Activated naive CD4-positive, alpha-beta T cell treated with anti-CD3 and anti-CD28 coated beads, Interleukin-2, amount 50 U/mL, for 72 hours (primary cell): ENCODE results near the gene SRR. TPM values are rescaled to one million over a fixed set of nuclear protein-coding genes. Genes with fewer than 3 reads are reported as not detected.
A peak's percentile ranks its signal among the peaks of the same experiment; 100 is the strongest.

Experiments
- ATAC-seq, 2 donors: fragments of 150-1000 bp; cut with Tn5 transposase; 2 replicates each; pipeline ENCODE4 v1.10.0; 2021; ENCODE audit warnings: mild to moderate bottlenecking in 2 of 2, moderate library complexity in 2 of 2
- DNase-seq, 2 donors: peaks; one replicate each; pipeline ENCODE4 v3.0.0; 2021 to 2022; ENCODE audit warnings: low spot score in 2 of 2
- H3K27ac Mint-ChIP-seq, 2 donors: one replicate each; pipeline ENCODE4 v1.8.0; 2022; ENCODE audit warnings: mild to moderate bottlenecking in 2 of 2, mixed read lengths in 2 of 2
- H3K36me3 Mint-ChIP-seq, 2 donors: one replicate each; pipeline ENCODE4 v1.8.0; 2022; ENCODE audit warnings: mixed read lengths in 2 of 2
- H3K9me3 Mint-ChIP-seq, 2 donors: one replicate each; pipeline ENCODE4 v1.8.0; 2022; ENCODE audit warnings: mixed read lengths in 2 of 2
- total RNA-seq, 2 donors: library from RNA; stranded (reverse); gene quantifications; one replicate each; pipeline ENCODE4 v1.2.3, GENCODE V29; 2022

SRR gene
- total RNA-seq, 2 donors from 2014 or later: 6.3 to 15.9 TPM

- DNase-seq: no peak
- ATAC-seq: no peak
- H3K36me3 Mint-ChIP-seq: peaks cover 18 to 39% of the 10 kb centered on the region in 2 donors
- H3K27ac Mint-ChIP-seq: no peak overlapping the region
- H3K9me3 Mint-ChIP-seq: no peaks in the 10 kb centered on the region
Observed at GRCh38 chr17:2321399-2321798, 17.6 kb downstream of the SRR start.

GRCh38 chr17:2323629-2324314, 20.0 kb downstream of the SRR start:
- no peaks in the 10 kb centered on the region for H3K9me3 Mint-ChIP-seq
- peak overlapping the region in 1 of 2 donors; percentile 25 for H3K27ac Mint-ChIP-seq
- H3K36me3 Mint-ChIP-seq: peaks cover 18 to 42% of the 10 kb centered on the region in 2 donors
- DNase-seq: no peak
- no peak for ATAC-seq

- H3K9me3 Mint-ChIP-seq: no peaks in the 10 kb centered on the region
- ATAC-seq: peak in 1 of 2 donors; percentile 8
- H3K27ac Mint-ChIP-seq: no peak overlapping the region
- peaks cover 12 to 16% of the 10 kb centered on the region in 2 donors for H3K36me3 Mint-ChIP-seq
- DNase-seq: no peak
Observed at GRCh38 chr17:2331303-2331702, 27.6 kb downstream of the SRR start.

- H3K27ac Mint-ChIP-seq: peak overlapping the region; percentile 89 to 100
- no peak for DNase-seq
- no peaks in the 10 kb centered on the region for H3K36me3 Mint-ChIP-seq
- no peak for ATAC-seq
- H3K9me3 Mint-ChIP-seq: no peaks in the 10 kb centered on the region
Observed at GRCh38 chr17:2335726-2336214, 32.0 kb downstream of the SRR start.

- DNase-seq: peak; percentile 89 to 92
- Mint-ChIP-seq H3K36me3 (no peaks in the 10 kb centered on the region), H3K9me3 (no peaks in the 10 kb centered on the region), H3K27ac (peak within 1 kb of the TSS; percentile 89 to 100)
- peak; percentile 93 for ATAC-seq
Observed at GRCh38 chr17:2336215-2336851, 32.6 kb downstream of the SRR start, which contains the start of gene TSR1. Gene TSR1 (minus strand): TSS chr17:2336457. CDS start chr17:2336427, 30 bp downstream.

GRCh38 chr17:2336852-2337543, 33.2 kb downstream of the SRR start, which contains the start of gene SGSM2:
Gene SGSM2 (plus strand): TSS chr17:2337501. CDS start chr17:2337689, 188 bp downstream.
- Mint-ChIP-seq H3K27ac (peak within 1 kb of the TSS; percentile 89 to 100), H3K9me3 (no peaks in the 10 kb centered on the region), H3K36me3 (peaks cover 0 to 5% of the 10 kb centered on the region in 2 donors)
- peak; percentile 44 to 66 for ATAC-seq
- DNase-seq: peak; percentile 61 to 65

- no peaks in the 10 kb centered on the region for H3K9me3 Mint-ChIP-seq
- H3K27ac Mint-ChIP-seq: peak overlapping the region; percentile 50 to 57
- H3K36me3 Mint-ChIP-seq: peaks cover 0 to 5% of the 10 kb centered on the region in 2 donors
- peak; percentile 62 to 68 for DNase-seq
- ATAC-seq: peak; percentile 45 to 53
Observed at GRCh38 chr17:2337544-2338314, 34.0 kb downstream of the SRR start.

- peak overlapping the region; percentile 50 to 57 for H3K27ac Mint-ChIP-seq
- H3K36me3 Mint-ChIP-seq: peaks cover 0 to 5% of the 10 kb centered on the region in 2 donors
- no peak for ATAC-seq
- DNase-seq: no peak
- no peaks in the 10 kb centered on the region for H3K9me3 Mint-ChIP-seq
Observed at GRCh38 chr17:2338315-2338657, 34.5 kb downstream of the SRR start.

GRCh38 chr17:2343421-2343820, 39.7 kb downstream of the SRR start:
- DNase-seq: peak in 1 of 2 donors; percentile 46
- ATAC-seq: peak; percentile 78 to 89
- Mint-ChIP-seq H3K27ac (no peak overlapping the region), H3K9me3 (no peaks in the 10 kb centered on the region), H3K36me3 (peaks cover 0 to 5% of the 10 kb centered on the region in 2 donors)

GRCh38 chr17:2344528-2344927, 40.8 kb downstream of the SRR start:
- no peaks in the 10 kb centered on the region for H3K9me3 Mint-ChIP-seq
- H3K36me3 Mint-ChIP-seq: peaks cover 0 to 5% of the 10 kb centered on the region in 2 donors
- peak overlapping the region in 1 of 2 donors; percentile 29 for H3K27ac Mint-ChIP-seq
- DNase-seq: no peak
- ATAC-seq: no peak

- DNase-seq (no peak), ATAC-seq (no peak)
- H3K27ac Mint-ChIP-seq: no peak overlapping the region
- H3K9me3 Mint-ChIP-seq: no peaks in the 10 kb centered on the region
- peaks cover 0 to 5% of the 10 kb centered on the region in 2 donors for H3K36me3 Mint-ChIP-seq
Observed at GRCh38 chr17:2346475-2346874, 42.7 kb downstream of the SRR start.

- Mint-ChIP-seq H3K27ac (no peak overlapping the region), H3K9me3 (no peaks in the 10 kb centered on the region), H3K36me3 (no peaks in the 10 kb centered on the region)
- ATAC-seq (no peak), DNase-seq (no peak)
Observed at GRCh38 chr17:2347805-2348685, 44.3 kb downstream of the SRR start.

GRCh38 chr17:2351269-2351668, 47.5 kb downstream of the SRR start:
- DNase-seq: no peak
- Mint-ChIP-seq H3K27ac (no peak overlapping the region), H3K36me3 (no peaks in the 10 kb centered on the region), H3K9me3 (no peaks in the 10 kb centered on the region)
- no peak for ATAC-seq

- ATAC-seq (no peak), DNase-seq (no peak)
- H3K9me3 Mint-ChIP-seq: no peaks in the 10 kb centered on the region
- no peak overlapping the region for H3K27ac Mint-ChIP-seq
- H3K36me3 Mint-ChIP-seq: no peaks in the 10 kb centered on the region
Observed at GRCh38 chr17:2354311-2354710, 50.6 kb downstream of the SRR start.

GRCh38 chr17:2357237-2357636, 53.5 kb downstream of the SRR start:
- Mint-ChIP-seq H3K9me3 (no peaks in the 10 kb centered on the region), H3K27ac (no peak overlapping the region), H3K36me3 (no peaks in the 10 kb centered on the region)
- ATAC-seq (no peak), DNase-seq (no peak)
